HG02852 (cell line): Measurements from ENCODE around the gene PRKG1.
"Not testable (repeated sequence)": the region's sequence is repeated elsewhere in the genome, so short reads cannot be mapped to it uniquely, and the experiment has no call there.

Source experiments
- ATAC-seq: cut with Tn5 transposase; IDR thresholded peaks from one replicate; pipeline ENCODE4 v1.9.1; 2021; ENCODE audit warnings: mild to moderate bottlenecking, moderate library complexity; ENCODE audit not compliant: unreplicated experiment

Gene PRKG1

DNA sequence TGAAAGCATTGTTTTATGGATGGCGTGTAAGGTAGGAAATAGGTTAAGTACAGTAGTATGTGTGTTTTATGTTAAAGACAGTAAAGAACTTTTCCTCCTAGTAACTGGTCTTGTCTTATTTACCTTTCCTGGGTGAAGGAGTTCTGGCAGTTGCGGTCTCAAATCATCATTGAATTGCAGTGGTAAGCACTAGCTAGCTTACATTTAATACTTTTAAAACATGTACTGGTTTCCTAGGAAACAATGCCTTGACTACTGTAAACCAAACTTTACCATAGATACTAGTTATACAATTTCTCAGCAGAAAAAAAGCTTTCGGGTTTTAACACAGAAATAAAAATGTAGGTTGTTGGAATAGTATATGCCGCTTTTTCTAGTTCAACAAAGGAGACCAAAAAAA is 37.7 kb downstream of the PRKG1 start:
- no peak for ATAC-seq

DNA sequence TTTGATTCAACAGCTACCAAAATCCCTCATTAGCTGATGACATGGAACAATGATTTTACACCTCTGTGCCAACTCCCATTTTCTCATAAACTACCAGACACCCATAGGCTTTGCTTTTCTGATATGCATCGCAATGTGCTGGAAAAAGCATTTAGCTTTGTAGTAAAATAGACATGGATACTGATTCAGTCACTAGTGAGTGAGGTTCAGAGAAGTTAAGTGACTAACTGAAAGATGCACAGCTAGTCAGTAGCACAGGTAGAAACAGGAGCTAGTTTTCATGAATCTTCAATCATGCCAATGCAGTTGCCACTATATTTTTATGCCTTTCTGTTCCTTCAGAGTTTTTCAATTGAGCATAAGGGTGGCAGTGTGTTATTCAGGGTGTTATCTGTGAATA is 38.7 kb downstream of the PRKG1 start:
- no peak for ATAC-seq

DNA sequence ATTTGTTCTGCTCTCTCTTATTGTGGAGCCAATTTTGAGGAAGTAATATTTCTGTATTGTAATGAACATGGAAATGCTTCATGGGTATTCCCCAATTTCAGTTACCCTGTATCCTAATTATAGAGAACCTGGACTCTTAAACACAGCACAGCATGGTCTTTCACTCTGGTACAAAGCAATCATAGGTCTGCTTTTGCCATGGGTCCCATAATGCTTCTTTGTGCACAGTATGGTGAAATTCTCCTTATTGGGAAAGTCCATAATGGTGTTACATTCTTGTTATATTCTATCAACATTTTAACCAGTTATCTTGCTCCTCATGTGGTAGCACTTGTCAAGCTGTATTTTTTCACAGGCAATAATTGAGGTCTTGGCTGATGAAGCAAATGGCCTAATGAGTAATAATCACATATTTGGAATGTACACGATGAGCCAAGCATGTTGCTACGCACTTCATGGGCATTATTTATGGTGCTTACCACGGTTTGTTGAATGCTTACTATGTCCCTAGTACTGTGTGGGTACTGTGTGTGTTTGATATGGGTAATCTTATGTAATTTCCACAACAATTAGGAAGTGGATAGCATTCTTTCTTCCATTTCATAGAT is 42.9 kb downstream of the PRKG1 start:
- ATAC-seq, result no peak

DNA sequence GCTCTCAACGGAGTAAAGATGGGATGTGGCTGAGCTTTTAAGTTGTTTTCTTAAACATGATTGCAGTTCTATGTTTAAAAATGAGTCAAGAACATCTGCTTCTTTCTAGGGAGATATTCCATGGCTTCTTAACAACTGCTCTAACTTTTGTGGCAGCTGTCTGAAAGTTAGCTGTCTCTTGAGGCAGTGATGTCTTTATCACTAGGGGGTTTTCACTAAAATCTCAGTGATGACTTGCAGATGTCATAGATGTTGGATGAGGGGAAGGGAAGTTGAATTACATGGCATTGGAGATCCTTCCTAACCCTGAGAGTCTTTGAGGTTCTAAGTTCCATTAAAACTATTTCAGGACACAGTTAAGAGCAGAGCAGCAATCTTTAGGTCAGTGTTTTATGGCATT is 43.5 kb downstream of the PRKG1 start:
- no peak for ATAC-seq

- no peak for ATAC-seq
These were observed 45.2 kb downstream of the PRKG1 start for GRCh38 chr10:51119441-51119840.

GRCh38 chr10:51121861-51122260 is 47.6 kb downstream of the PRKG1 start:
- no peak for ATAC-seq

- no peak for ATAC-seq
These were observed 50.6 kb downstream of the PRKG1 start for GRCh38 chr10:51124852-51125251.

DNA sequence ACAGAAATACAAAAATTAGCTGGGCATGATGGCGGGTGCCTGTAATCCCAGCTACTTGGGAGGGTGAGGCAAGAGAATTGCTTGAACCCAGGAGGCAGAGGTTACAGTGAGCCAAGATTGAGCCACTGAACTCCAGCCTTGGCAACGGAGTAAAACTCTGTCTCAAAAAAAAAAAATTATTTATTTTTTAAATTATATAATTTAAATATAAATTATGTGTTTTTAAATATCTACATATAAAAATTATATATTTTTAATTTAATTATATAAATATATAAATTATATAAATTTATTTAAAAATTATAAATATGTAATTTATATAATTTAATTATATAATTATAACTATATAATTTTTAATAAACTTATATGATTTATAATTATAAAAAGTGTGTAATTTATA is 51.2 kb downstream of the PRKG1 start:
- ATAC-seq, result no peak

GRCh38 chr10:51129946-51130544 is 55.8 kb downstream of the PRKG1 start:
- no peak for ATAC-seq

DNA sequence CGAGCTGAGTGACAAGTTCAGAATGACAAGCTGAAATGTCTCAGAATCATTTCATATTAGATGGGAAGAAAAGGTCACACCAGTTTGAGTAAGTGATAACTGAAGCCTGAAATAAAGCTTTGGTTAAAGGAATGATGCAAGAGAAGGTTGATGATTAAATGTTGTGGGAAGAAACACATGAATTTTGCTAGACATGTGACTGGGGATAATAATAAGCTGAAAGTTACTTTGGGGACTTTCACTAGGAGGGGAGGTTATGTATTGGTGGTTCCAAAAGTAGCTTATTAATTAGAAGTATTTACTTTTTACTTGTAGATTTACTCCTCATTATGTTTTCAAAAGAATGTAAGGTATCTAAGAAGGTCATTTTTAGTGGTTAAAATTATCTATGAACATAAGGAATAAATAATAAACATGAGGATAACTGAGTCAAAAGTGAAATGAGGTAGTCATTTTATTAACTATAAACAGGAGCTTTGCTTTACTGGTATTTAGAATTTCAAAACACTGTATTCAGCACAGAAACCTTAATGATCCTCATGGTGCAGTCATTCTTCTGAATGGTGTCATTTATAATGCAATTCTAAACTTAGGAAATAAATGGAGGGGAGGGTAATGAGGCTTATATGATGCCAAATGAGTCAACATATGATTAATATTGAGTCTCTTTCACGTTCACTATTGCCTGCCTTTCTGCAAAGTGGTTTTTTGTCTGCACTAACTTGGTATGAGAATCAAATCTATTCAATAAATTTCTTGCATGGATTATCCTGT is 63.7 kb downstream of the PRKG1 start:
- ATAC-seq, result no peak

GRCh38 chr10:51139176-51139575 is 64.9 kb downstream of the PRKG1 start:
- no peak for ATAC-seq

DNA sequence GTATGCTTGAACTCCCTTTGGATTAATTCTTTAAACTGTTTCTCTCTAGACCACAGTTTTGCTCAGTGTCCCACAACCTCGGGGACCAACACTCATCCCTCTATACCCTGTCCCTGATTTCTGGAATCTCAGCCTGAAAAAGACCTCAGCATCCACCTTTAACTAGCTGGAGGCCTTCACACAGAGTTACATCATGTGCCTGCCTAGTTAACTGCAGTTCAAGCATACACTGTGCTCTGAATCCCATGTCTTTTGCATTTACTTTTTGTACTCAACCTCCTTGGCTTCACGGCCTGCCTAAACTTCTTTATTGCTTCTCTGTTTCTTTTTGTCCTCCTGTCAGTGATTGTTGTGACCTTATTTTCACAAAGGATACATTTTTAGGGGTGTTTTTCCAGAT is 66.7 kb downstream of the PRKG1 start:
- ATAC-seq, result no peak

DNA sequence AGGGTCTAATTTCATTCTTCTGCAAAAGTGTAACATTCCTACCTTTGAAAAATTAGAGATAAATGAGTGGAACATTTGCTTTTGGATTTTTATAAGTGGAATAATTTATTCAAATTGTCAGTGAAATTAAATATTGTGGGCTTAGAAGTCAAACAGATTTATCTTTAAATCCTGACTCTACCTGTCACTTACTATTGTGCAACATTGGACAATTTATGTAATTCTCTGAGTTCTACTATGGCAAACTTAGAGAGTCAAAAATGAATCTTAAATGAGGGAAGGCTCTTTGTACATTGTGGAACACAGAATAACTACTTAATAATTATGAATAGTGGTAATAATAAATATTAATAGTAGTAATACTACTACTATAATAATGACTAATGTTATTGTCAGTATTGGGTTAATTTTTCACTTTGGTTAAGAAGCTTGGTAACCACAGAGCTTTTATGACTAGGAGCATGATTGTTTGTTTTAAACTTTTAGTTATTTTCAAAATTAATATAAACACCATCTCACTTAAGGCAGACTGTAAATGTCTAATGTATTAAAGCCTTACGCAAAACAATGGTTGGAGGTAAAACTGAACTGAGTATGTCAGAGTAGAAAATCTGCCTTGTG is 70.0 kb downstream of the PRKG1 start:
- no peak for ATAC-seq

- no peak for ATAC-seq
These were observed 71.1 kb downstream of the PRKG1 start for GRCh38 chr10:51145375-51145774.

GRCh38 chr10:51147644-51148399 is 73.5 kb downstream of the PRKG1 start:
- no peak for ATAC-seq

DNA sequence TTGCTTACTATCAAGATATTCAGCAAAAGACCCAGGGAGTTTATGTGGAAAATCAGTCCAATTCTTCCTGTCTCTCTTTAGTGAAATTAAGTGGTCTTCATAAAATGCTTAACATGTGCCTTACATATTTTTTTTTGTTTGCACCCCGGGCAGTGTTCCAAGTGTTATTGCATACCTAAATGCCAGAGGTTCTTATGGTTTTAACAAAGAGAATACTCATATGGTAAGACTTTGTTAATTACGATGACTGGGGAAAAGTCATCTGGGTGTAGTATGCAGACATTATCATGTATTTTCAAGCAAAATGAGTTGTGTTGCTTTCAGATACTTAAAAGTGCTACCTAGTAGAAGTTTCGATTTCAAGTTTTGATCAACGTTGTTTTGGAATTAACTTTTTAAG is 82.6 kb downstream of the PRKG1 start:
- no peak for ATAC-seq

DNA sequence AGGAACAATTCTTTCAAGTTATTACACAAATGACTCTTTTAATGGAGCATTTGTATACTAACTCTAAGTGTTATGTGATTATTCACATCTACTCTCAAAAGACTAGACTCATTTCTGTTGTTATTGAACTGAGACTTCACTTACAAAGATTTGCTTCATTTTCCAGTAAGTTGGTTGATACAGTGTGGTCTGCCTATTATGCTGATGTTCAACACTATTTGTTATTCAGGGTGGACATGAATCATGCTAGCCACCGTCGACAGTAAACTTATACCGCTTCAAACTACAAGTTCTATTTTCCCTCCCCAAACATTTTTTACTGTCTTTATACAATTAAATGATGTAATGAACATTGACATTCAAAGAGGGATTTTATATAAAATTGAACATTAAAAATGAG is 84.5 kb downstream of the PRKG1 start:
- no peak for ATAC-seq

- no peak for ATAC-seq
These were observed 85.6 kb downstream of the PRKG1 start for GRCh38 chr10:51159841-51160240.

- no peak for ATAC-seq
These were observed 87.7 kb downstream of the PRKG1 start for GRCh38 chr10:51162002-51162401.

GRCh38 chr10:51163380-51164049 is 89.2 kb downstream of the PRKG1 start:
- not testable (repeated sequence) for ATAC-seq
